Measurements from ENCODE around the gene EHMT2.
"Not testable (repeated sequence)": the region's sequence is repeated elsewhere in the genome, so short reads cannot be mapped to it uniquely, and the experiment has no call there.

EHMT2 gene

GRCh38 chr6:31897612-31898382, at the start of gene EHMT2:
Gene EHMT2, minus strand, starts transcription at chr6:31897698. Its CDS starts 21 bp downstream, at chr6:31897677.
- DNase-seq (ENCODE audit: insufficient read length, low spot score) = peak; percentile 86
- peak; percentile 65 for FAIRE-seq

DNA sequence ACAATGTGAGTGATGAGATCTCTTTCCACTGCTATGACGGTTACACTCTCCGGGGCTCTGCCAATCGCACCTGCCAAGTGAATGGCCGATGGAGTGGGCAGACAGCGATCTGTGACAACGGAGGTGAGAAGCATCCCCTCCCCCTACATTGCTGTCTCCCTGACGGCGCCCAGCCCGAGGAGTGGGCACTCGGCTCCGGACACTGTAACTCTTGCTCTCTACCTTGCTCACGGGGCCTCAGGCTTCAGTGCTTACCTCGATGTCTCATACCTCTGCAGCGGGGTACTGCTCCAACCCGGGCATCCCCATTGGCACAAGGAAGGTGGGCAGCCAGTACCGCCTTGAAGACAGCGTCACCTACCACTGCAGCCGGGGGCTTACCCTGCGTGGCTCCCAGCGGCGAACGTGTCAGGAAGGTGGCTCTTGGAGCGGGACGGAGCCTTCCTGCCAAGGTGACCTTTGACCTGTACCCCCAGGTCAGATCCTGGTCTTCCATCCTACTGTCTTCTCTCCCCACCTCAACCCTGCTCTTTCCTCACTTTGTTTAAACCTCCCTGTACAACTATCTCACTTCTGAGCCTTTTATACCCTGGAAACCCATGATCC, 49.7 kb upstream of the EHMT2 start:
- FAIRE-seq = no peak
- no peak for DNase-seq (ENCODE audit: insufficient read length, low spot score)

- DNase-seq (ENCODE audit: insufficient read length, low spot score) = no peak
- FAIRE-seq = no peak
Observed at GRCh38 chr6:31946370-31946885, 48.9 kb upstream of the EHMT2 start.

DNA sequence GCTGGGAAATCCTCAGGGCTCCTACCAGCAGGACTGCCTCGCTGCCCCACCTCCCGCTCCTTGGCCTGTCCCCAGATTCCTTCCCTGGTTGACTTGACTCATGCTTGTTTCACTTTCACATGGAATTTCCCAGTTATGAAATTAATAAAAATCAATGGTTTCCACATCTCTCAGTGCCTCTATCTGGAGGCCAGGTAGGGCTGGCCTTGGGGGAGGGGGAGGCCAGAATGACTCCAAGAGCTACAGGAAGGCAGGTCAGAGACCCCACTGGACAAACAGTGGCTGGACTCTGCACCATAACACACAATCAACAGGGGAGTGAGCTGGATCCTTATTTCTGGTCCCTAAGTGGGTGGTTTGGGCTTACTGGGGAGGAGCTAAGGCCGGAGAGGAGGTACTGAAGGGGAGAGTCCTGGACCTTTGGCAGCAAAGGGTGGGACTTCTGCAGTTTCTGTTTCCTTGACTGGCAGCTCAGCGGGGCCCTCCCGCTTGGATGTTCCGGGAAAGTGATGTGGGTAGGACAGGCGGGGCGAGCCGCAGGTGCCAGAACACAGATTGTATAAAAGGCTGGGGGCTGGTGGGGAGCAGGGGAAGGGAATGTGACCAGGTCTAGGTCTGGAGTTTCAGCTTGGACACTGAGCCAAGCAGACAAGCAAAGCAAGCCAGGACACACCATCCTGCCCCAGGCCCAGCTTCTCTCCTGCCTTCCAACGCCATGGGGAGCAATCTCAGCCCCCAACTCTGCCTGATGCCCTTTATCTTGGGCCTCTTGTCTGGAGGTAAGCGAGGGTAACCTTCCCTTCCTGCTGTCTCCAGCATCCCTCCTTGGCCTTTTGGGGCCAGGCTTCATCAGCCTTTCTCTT, 48.2 kb upstream of the EHMT2 start, which contains the start of gene CFB:
Gene CFB, plus strand, starts transcription at position 589 of the 863 bp plus-strand sequence. Its CDS starts 127 bp downstream, at position 716.
- no peak for FAIRE-seq
- peak; percentile 66 for DNase-seq (ENCODE audit: insufficient read length, low spot score)

DNA sequence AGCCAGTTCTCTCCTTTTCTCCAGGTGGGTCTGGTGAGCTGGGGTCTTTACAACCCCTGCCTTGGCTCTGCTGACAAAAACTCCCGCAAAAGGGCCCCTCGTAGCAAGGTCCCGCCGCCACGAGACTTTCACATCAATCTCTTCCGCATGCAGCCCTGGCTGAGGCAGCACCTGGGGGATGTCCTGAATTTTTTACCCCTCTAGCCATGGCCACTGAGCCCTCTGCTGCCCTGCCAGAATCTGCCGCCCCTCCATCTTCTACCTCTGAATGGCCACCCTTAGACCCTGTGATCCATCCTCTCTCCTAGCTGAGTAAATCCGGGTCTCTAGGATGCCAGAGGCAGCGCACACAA, 47.6 kb upstream of the EHMT2 start:
- FAIRE-seq = no peak
- no peak for DNase-seq (ENCODE audit: insufficient read length, low spot score)

- no peak for DNase-seq (ENCODE audit: insufficient read length, low spot score)
- no peak for FAIRE-seq
Observed at GRCh38 chr6:31943742-31944141, 46.2 kb upstream of the EHMT2 start.

DNA sequence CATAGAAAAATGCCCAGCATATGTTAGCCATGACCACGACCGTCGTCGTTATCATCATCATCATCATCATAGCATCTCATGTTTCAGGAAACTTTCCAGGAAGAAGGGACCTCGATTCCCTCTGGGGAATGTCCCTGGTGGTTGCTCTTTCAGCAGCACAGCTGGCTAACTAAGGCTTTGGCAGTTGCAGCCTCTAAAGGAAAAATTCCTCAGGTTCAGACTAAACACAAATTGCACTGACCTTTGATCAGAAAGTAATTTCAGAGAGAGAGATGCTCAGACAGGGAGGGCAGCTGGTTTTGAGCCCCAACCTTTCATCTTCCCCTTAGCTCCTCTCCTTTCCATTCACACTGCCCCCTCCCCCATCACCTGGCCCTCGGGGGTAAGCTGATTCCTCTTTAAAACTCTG, 42.8 kb upstream of the EHMT2 start:
- FAIRE-seq = peak; percentile 31
- peak; percentile 45 for DNase-seq (ENCODE audit: insufficient read length, low spot score)

GRCh38 chr6:31935823-31936222, 38.3 kb upstream of the EHMT2 start:
- no peak for DNase-seq (ENCODE audit: insufficient read length, low spot score)
- no peak for FAIRE-seq

GRCh38 chr6:31935021-31935420, 37.5 kb upstream of the EHMT2 start:
- no peak for FAIRE-seq
- DNase-seq (ENCODE audit: insufficient read length, low spot score) = no peak

DNA sequence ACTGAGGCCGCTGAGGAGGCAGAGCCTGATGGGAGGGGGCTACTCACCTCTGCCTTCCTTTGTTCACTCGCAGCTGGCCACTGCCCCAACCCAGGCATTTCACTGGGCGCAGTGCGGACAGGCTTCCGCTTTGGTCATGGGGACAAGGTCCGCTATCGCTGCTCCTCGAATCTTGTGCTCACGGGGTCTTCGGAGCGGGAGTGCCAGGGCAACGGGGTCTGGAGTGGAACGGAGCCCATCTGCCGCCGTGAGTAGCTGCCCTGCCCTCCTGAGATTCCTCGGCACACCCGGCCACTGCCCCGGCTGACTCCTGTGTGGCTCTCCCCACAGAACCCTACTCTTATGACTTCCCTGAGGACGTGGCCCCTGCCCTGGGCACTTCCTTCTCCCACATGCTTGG, 36.0 kb upstream of the EHMT2 start:
- FAIRE-seq (no peak), DNase-seq (ENCODE audit: insufficient read length, low spot score) (no peak)

DNA sequence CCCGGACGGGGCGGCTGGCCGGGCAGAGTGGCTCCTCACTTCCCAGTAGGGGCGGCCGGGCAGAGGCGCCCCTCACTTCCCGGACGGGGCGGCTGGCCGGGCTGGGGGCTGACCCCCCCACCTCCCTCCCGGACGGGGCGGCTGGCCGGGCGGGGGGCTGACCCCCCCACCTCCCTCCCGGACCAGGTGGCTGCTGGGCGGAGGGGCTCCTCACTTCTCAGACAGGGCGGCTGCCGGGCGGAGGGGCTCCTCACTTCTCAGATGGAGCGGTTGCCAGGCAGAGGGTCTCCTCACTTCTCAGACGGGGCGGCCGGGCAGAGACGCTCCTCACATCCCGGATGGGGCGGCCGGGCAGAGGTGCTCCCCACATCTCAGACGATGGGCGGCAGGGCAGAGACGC, 34.6 kb upstream of the EHMT2 start:
- not testable (repeated sequence) for DNase-seq (ENCODE audit: insufficient read length, low spot score); FAIRE-seq

GRCh38 chr6:31930962-31931361, 33.5 kb upstream of the EHMT2 start:
- DNase-seq (ENCODE audit: insufficient read length, low spot score) = no peak

DNA sequence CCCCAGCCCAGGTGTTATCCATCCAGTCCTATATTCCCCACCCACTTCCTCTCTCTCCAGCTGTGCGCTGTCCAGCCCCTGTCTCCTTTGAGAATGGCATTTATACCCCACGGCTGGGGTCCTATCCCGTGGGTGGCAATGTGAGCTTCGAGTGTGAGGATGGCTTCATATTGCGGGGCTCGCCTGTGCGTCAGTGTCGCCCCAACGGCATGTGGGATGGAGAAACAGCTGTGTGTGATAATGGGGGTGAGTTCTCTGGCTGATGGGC, 31.1 kb upstream of the EHMT2 start:
- FAIRE-seq (no peak), DNase-seq (ENCODE audit: insufficient read length, low spot score) (no peak)

More at GRCh38 chr6:31930962-31931361, 33.5 kb upstream of the EHMT2 start:
- no peak for FAIRE-seq

- no peak for DNase-seq (ENCODE audit: insufficient read length, low spot score)
- no peak for FAIRE-seq
Observed at GRCh38 chr6:31927863-31928671, 30.6 kb upstream of the EHMT2 start.

GRCh38 chr6:31927242-31927862, 29.9 kb upstream of the EHMT2 start, which contains the start of gene C2:
Gene C2, plus strand, starts transcription at chr6:31927717. Its CDS starts 36 bp downstream, at chr6:31927753.
- no peak for FAIRE-seq

DNA sequence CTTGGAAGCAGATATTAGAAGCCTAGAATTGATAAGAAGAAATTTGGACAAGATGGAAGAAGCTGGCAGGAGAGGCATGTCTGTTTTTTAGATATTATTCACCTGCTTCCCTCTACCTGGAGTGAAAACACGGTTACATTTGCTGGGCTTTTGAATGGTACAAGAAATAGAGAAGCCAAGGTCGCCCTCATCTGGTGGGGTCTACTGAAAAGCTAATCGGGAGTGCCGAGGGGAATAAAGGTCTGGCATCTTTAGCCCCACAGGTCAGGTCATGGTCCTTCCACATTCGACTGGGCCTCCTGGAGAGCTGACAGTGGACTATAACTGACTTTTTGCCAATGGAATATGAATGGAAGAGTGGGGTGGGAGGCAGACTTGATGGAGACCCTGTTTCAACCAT, 25.4 kb upstream of the EHMT2 start:
- FAIRE-seq = no peak
- DNase-seq (ENCODE audit: insufficient read length, low spot score) = no peak

More at GRCh38 chr6:31927242-31927862, 29.9 kb upstream of the EHMT2 start, which contains the start of gene C2:
- DNase-seq (ENCODE audit: insufficient read length, low spot score) = no peak

DNA sequence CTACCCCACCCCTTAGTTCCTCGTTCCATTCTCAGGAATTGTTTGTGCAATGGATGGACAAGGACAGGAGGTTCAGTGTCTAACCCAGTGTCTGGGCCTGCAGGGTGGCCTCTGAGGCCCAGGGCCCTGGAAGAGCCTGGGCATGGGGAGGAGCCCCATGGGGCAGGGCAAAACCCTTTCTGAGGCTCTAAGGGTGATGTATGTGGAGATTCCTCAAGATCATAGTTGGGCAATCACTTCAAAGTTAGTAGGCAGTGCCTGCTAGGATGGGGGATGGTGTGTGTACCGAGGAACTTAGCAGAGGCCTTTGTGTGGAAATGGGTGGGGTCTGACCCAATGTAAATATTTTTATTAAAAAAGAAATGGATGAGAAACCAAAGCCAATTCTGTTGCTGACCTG, 23.3 kb upstream of the EHMT2 start:
- DNase-seq (ENCODE audit: insufficient read length, low spot score) (no peak), FAIRE-seq (no peak)

- no peak for DNase-seq (ENCODE audit: insufficient read length, low spot score)
- no peak for FAIRE-seq
Observed at GRCh38 chr6:31919624-31920303, 22.3 kb upstream of the EHMT2 start.

DNA sequence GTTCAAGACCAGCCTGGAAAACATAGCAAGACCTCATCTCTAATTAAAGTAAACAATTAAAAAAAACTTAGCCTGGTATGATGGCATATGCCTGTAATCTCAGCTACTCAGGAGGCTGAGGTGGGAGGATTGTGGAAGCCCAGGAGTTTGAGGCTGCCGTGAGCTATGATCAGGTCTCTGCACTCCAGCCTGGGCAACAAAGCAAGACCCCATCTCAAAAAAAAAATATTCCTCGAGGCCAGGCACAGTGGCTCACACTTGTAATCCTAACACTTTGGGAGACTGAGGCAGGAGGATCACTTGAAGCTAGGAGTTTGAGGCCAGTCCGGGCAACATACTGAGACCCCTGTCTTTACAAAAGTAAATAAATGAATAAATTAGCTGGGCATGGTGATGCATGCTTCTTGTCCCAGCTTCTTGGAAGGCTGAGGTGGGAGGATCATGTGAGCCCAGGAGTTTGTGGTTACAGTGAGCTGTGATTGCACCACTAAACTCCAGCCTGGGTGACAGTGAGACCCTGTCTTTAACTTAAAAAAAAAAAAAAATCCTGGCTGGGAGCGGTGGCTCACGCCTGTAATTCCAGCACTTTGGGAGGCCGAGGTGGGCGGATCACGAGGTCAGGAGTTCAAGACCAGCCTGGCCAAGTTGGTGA, 20.7 kb upstream of the EHMT2 start:
- FAIRE-seq (no peak), DNase-seq (ENCODE audit: insufficient read length, low spot score) (no peak)
